H9 (cell line): Measurements from ENCODE around the gene ZFY. TPM values are rescaled to one million over a fixed set of nuclear protein-coding genes. Genes with fewer than 3 reads are reported as not detected.

Source experiments
- DNase-seq: peaks from one replicate; pipeline ENCODE4 v3.0.0-alpha.2; 2017
- H2AFZ ChIP-seq: one replicate; pipeline ENCODE4 v1.6.1; 2013; ENCODE audit warnings: mild to moderate bottlenecking, low read length, control low read depth, moderate library complexity
- H2AK5ac ChIP-seq: 2 replicates; pipeline ENCODE4 v1.6.1; 2013; ENCODE audit warnings: low read length, control low read depth, mixed read lengths; ENCODE audit not compliant: insufficient read length
- H2BK120ac ChIP-seq: one replicate; pipeline ENCODE4 v1.6.1; 2013; ENCODE audit warnings: low read depth, mild to moderate bottlenecking, low read length, control low read depth, inconsistent platforms; ENCODE audit not compliant: poor library complexity, severe bottlenecking
- H2BK12ac ChIP-seq: 2 replicates; pipeline ENCODE4 v1.6.1; 2013; ENCODE audit warnings: low read length, control low read depth, mixed read lengths, low read depth; ENCODE audit not compliant: insufficient read length
- H2BK15ac ChIP-seq: 2 replicates; pipeline ENCODE4 v1.6.1; 2013; ENCODE audit warnings: low read depth, low read length, control low read depth
- H2BK20ac ChIP-seq: one replicate; pipeline ENCODE4 v1.6.1; 2013; ENCODE audit warnings: low read depth, mild to moderate bottlenecking, low read length, control low read depth, inconsistent platforms; ENCODE audit not compliant: poor library complexity, severe bottlenecking
- H2BK5ac ChIP-seq: 2 replicates; pipeline ENCODE4 v1.6.1; 2013; ENCODE audit warnings: low read length, control low read depth, mixed read lengths; ENCODE audit not compliant: insufficient read length
- H3K14ac ChIP-seq: 2 replicates; pipeline ENCODE4 v1.6.1; 2013; ENCODE audit warnings: low read length, control low read depth; ENCODE audit not compliant: insufficient read depth
- H3K18ac ChIP-seq: 2 replicates; pipeline ENCODE4 v1.6.1; 2013; ENCODE audit warnings: low read depth, mild to moderate bottlenecking, mixed read lengths, low read length, control low read depth; ENCODE audit not compliant: insufficient read length
- H3K23ac ChIP-seq: 2 replicates; pipeline ENCODE4 v1.6.1; 2013; ENCODE audit warnings: low read length, control low read depth, mixed read lengths, low read depth; ENCODE audit not compliant: insufficient read length
- H3K23me2 ChIP-seq: 2 replicates; pipeline ENCODE4 v1.6.1; 2013; ENCODE audit warnings: low read depth, mild to moderate bottlenecking, mixed read lengths, low read length, control low read depth; ENCODE audit not compliant: insufficient read length, poor library complexity, severe bottlenecking
- H3K27ac ChIP-seq: 2 replicates; pipeline ENCODE4 v1.5.1; 2013; ENCODE audit warnings: low read length, control low read depth, mixed read lengths, low read depth; ENCODE audit not compliant: insufficient read length
- H3K27me3 ChIP-seq: 2 replicates; pipeline ENCODE4 v1.6.1; 2013; ENCODE audit warnings: low read length, control low read depth, inconsistent platforms; ENCODE audit not compliant: insufficient read depth
- H3K4ac ChIP-seq: 2 replicates; pipeline ENCODE4 v1.6.1; 2013; ENCODE audit warnings: low read depth, mild to moderate bottlenecking, control low read depth, inconsistent platforms, low read length, moderate library complexity
- H3K4me1 ChIP-seq: 2 replicates; pipeline ENCODE4 v1.6.1; 2013; ENCODE audit warnings: low read length, control low read depth, inconsistent platforms; ENCODE audit not compliant: insufficient read depth
- H3K4me2 ChIP-seq: 2 replicates; pipeline ENCODE4 v1.6.1; 2013; ENCODE audit warnings: low read length, control low read depth, mixed read lengths; ENCODE audit not compliant: insufficient read length, insufficient read depth
- H3K56ac ChIP-seq: 2 replicates; pipeline ENCODE4 v1.6.1; 2013; ENCODE audit warnings: low read depth, mild to moderate bottlenecking, mixed read lengths, low read length, control low read depth; ENCODE audit not compliant: insufficient read length
- H3K79me1 ChIP-seq: 2 replicates; pipeline ENCODE4 v1.6.1; 2013; ENCODE audit warnings: low read depth, mild to moderate bottlenecking, moderate library complexity, low read length, control low read depth, inconsistent platforms; ENCODE audit not compliant: insufficient read depth, poor library complexity, severe bottlenecking
- H3K79me2 ChIP-seq: 2 replicates; pipeline ENCODE4 v1.6.1; 2013; ENCODE audit warnings: low read length, control low read depth, inconsistent platforms; ENCODE audit not compliant: insufficient read depth
- H3K9ac ChIP-seq: 2 replicates; pipeline ENCODE4 v1.6.1; 2013; ENCODE audit warnings: low read length, control low read depth, mixed read lengths; ENCODE audit not compliant: insufficient read length; ENCODE audit errors: extremely low read depth
- H3K9me3 ChIP-seq: one replicate; pipeline ENCODE4 v1.6.1; 2013; ENCODE audit warnings: low read depth, low read length, inconsistent platforms; ENCODE audit not compliant: control insufficient read depth
- H3T11ph ChIP-seq: one replicate; pipeline ENCODE4 v1.6.1; 2013; ENCODE audit warnings: mild to moderate bottlenecking, low read length, control low read depth, inconsistent platforms
- H4K20me1 ChIP-seq: one replicate; pipeline ENCODE4 v1.6.1; 2013; ENCODE audit not compliant: control insufficient read depth, insufficient read length, insufficient read depth
- H4K5ac ChIP-seq: 2 replicates; pipeline ENCODE4 v1.6.1; 2013; ENCODE audit warnings: low read depth, mild to moderate bottlenecking, mixed read lengths, low read length, control low read depth; ENCODE audit not compliant: insufficient read length
- H4K8ac ChIP-seq: replicated peaks from 2 replicates; pipeline ENCODE4 v1.6.1; 2013; ENCODE audit warnings: low read length, control low read depth, mixed read lengths, low read depth; ENCODE audit not compliant: insufficient read length
- H4K91ac ChIP-seq: 2 replicates; pipeline ENCODE4 v1.6.1; 2013; ENCODE audit warnings: low read depth, mild to moderate bottlenecking, moderate library complexity, mixed read lengths, low read length, control low read depth; ENCODE audit not compliant: insufficient read length
- H3K27ac Mint-ChIP-seq, 3 experiments: 2 replicates in 2 of 3; 3 replicates in 1 of 3; pipeline ENCODE4 v1.8.0; 2020 to 2021; ENCODE audit warnings: mixed read lengths in 3 of 3, mild to moderate bottlenecking in 1 of 3, moderate library complexity in 1 of 3
- H3K27me3 Mint-ChIP-seq: 2 replicates; pipeline ENCODE4 v1.8.0; 2021; ENCODE audit warnings: low read depth, mild to moderate bottlenecking, moderate library complexity, mixed read lengths
- H3K36me3 Mint-ChIP-seq, 3 experiments: 2 replicates in 2 of 3; 3 replicates in 1 of 3; pipeline ENCODE4 v1.8.0; 2020 to 2021; ENCODE audit warnings: low read depth in 3 of 3, mixed read lengths in 3 of 3; ENCODE audit not compliant: insufficient read depth in 1 of 3
- H3K4me1 Mint-ChIP-seq, 2 experiments: 2 replicates each; pipeline ENCODE4 v1.8.0; 2020; ENCODE audit warnings: mixed read lengths in 2 of 2
- H3K4me3 Mint-ChIP-seq, 2 experiments: 2 replicates in 1 of 2; 3 replicates in 1 of 2; pipeline ENCODE4 v1.8.0; 2020 to 2021; ENCODE audit warnings: mild to moderate bottlenecking in 2 of 2, mixed read lengths in 2 of 2, moderate library complexity in 1 of 2
- H3K9me3 Mint-ChIP-seq, 2 experiments: 2 replicates in 1 of 2; 3 replicates in 1 of 2; pipeline ENCODE4 v1.8.0; 2020; ENCODE audit warnings: mild to moderate bottlenecking in 2 of 2, mixed read lengths in 2 of 2, moderate library complexity in 1 of 2
- WGBS: extraction: QIAGEN DNeasy Blood & Tissue Kit; methylation state at CpG from one replicate; pipeline ENCODE4 v1.1.7; 2013; ENCODE audit warnings: missing lambda C conversion rate, low lambda C conversion rate, mixed read lengths; ENCODE audit not compliant: insufficient read length; ENCODE audit errors: extremely low coverage; 5-methylcytosine and 5-hydroxymethylcytosine counted together
- total RNA-seq: library from RNA; stranded (reverse); gene quantifications from 2 replicates; pipeline ENCODE4 v1.2.1, GENCODE V29; 2021
- TF ChIP-seq, protein P1 (sequence below): fragments of 200-600 bp; sonication (generic); conservative IDR thresholded peaks from 3 replicates; pipeline ENCODE4 v1.8.0; 2021; ENCODE audit warnings: antibody characterized with exemption, mild to moderate bottlenecking

Gene ZFY
- total RNA-seq, 1 experiment from 2014 or later: not detected

DNA sequence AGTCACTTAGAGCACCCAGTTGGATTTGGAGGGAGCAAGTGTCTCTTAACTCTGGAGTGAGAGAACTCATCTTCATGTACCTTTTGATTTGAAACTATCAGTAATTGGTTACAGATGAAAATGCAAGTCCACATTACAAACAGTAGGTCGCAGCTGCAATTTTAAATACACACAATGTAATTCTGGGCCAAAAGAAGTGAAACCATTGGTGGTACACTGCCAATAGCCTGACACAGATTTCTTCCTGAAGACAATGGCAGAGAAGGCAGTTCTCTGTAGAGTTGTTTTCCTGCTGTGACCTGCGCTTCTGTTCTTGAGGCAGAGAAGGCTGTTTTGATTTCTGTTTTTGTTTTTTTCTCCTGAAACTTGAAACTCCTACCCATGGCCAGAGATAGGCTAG lies 86.0 kb downstream of the ZFY start:
- H2AFZ ChIP-seq: no peak overlapping the region
- no peak overlapping the region for H2BK120ac ChIP-seq
- H3K36me3 Mint-ChIP-seq: no peaks in the 10 kb centered on the region
- no peak overlapping the region for H3K23ac ChIP-seq
- H3K79me2 ChIP-seq: no peaks in the 10 kb centered on the region
- no peak overlapping the region for H2BK20ac ChIP-seq
- H3K9ac ChIP-seq: no peak overlapping the region
- no peaks in the 10 kb centered on the region for H3K9me3 ChIP-seq
- H4K91ac ChIP-seq: no peak overlapping the region
- no peaks in the 10 kb centered on the region for H3K9me3 Mint-ChIP-seq
- H3K27ac Mint-ChIP-seq: no peak overlapping the region
- H3T11ph ChIP-seq: no peak overlapping the region
- H3K4me1 Mint-ChIP-seq: no peaks in the 10 kb centered on the region
- no peaks in the 10 kb centered on the region for H4K20me1 ChIP-seq
- H4K8ac ChIP-seq: no peak overlapping the region
- no peaks in the 10 kb centered on the region for H3K23me2 ChIP-seq
- H2BK12ac ChIP-seq: no peak overlapping the region
- TF ChIP-seq, protein P1, sequence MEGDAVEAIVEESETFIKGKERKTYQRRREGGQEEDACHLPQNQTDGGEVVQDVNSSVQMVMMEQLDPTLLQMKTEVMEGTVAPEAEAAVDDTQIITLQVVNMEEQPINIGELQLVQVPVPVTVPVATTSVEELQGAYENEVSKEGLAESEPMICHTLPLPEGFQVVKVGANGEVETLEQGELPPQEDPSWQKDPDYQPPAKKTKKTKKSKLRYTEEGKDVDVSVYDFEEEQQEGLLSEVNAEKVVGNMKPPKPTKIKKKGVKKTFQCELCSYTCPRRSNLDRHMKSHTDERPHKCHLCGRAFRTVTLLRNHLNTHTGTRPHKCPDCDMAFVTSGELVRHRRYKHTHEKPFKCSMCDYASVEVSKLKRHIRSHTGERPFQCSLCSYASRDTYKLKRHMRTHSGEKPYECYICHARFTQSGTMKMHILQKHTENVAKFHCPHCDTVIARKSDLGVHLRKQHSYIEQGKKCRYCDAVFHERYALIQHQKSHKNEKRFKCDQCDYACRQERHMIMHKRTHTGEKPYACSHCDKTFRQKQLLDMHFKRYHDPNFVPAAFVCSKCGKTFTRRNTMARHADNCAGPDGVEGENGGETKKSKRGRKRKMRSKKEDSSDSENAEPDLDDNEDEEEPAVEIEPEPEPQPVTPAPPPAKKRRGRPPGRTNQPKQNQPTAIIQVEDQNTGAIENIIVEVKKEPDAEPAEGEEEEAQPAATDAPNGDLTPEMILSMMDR: no peak
- no CpG with 5 or more reads among the region's 2 CpGs for WGBS
- no peaks in the 10 kb centered on the region for H3K27me3 Mint-ChIP-seq
- no peak overlapping the region for H3K14ac ChIP-seq
- H3K79me1 ChIP-seq: no peaks in the 10 kb centered on the region
- no peak overlapping the region for H2BK5ac ChIP-seq
- H3K18ac ChIP-seq: no peak overlapping the region
- no peak overlapping the region for H3K4ac ChIP-seq
- H3K27ac ChIP-seq: no peak overlapping the region
- H3K27me3 ChIP-seq: no peaks in the 10 kb centered on the region
- no peak overlapping the region for H3K56ac ChIP-seq
- no peak overlapping the region for H2AK5ac ChIP-seq
- H4K5ac ChIP-seq: no peak overlapping the region
- H2BK15ac ChIP-seq: no peak overlapping the region
- no peak overlapping the region for H3K4me3 Mint-ChIP-seq
- DNase-seq: no peak
- no peaks in the 10 kb centered on the region for H3K4me1 ChIP-seq
- H3K4me2 ChIP-seq: no peak overlapping the region
